Common myeloid progenitor, CD34-positive (primary cell): ENCODE data around the gene CYSLTR2.

Experiments used
- CTCF ChIA-PET: fragments of 350-600 bp; sonication (Branson Sonifier 250); formaldehyde crosslinking; loops from one replicate; lab custom pipeline; 2021; ENCODE audit warnings: antibody characterized with exemption; lab: Charles Lee
- POLR2A ChIA-PET: fragments of 350-600 bp; sonication (Branson Sonifier 250); formaldehyde crosslinking; loops from one replicate; lab custom pipeline; 2021; ENCODE audit warnings: antibody characterized with exemption; lab: Charles Lee
- DNase-seq, 3 donors: peaks; one replicate each; pipeline versions ENCODE4 v3.0.0 to v3.0.0-alpha.2; 2013
- H3K27ac ChIP-seq, 2 experiments: 1 replicate in 1 of 2; 2 replicates in 1 of 2; pipeline ENCODE4 v1.7.0; 2013; ENCODE audit warnings: inconsistent platforms in 2 of 2, low read length in 2 of 2, mild to moderate bottlenecking in 2 of 2, low read depth in 1 of 2, moderate library complexity in 1 of 2; ENCODE audit not compliant: severe bottlenecking in 2 of 2, insufficient read depth in 1 of 2, poor library complexity in 1 of 2
- H3K27me3 ChIP-seq, 5 experiments: replicated peaks in 2 of 5; 1 replicate in 3 of 5; 2 replicates in 2 of 5; pipeline versions ENCODE4 v1.6.1 to v1.7.0; 2013; ENCODE audit warnings: low read length in 4 of 5, mild to moderate bottlenecking in 2 of 5, moderate library complexity in 2 of 5, inconsistent platforms in 1 of 5; ENCODE audit not compliant: insufficient read depth in 5 of 5, control insufficient read depth in 4 of 5
- H3K36me3 ChIP-seq, 4 experiments: 1 replicate in 2 of 4; 2 replicates in 2 of 4; pipeline versions ENCODE4 v1.6.1 to v1.7.0; 2013; ENCODE audit warnings: low read length in 3 of 4, control low read depth in 1 of 4, mild to moderate bottlenecking in 1 of 4; ENCODE audit not compliant: control insufficient read depth in 4 of 4, insufficient read depth in 4 of 4
- H3K4me1 ChIP-seq, 4 experiments: 1 replicate in 3 of 4; 2 replicates in 1 of 4; pipeline versions ENCODE4 v1.6.1 to v1.7.1; 2013; ENCODE audit warnings: low read length in 3 of 4, mild to moderate bottlenecking in 3 of 4, control low read depth in 1 of 4, inconsistent platforms in 1 of 4, moderate library complexity in 1 of 4; ENCODE audit not compliant: control insufficient read depth in 4 of 4, insufficient read depth in 4 of 4; ENCODE audit errors: control extremely low read depth in 1 of 4
- H3K4me3 ChIP-seq, 7 experiments: 1 replicate in 4 of 7; 2 replicates in 3 of 7; pipeline versions ENCODE4 v1.5.1 to v1.7.0; 2013; ENCODE audit warnings: mild to moderate bottlenecking in 7 of 7, low read length in 6 of 7, moderate library complexity in 6 of 7, inconsistent platforms in 2 of 7, low read depth in 2 of 7, control low read depth in 1 of 7; ENCODE audit not compliant: insufficient read depth in 4 of 7, control insufficient read depth in 1 of 7; ENCODE audit errors: extremely low read depth in 1 of 7
- H3K9me3 ChIP-seq, 5 experiments: 1 replicate in 4 of 5; 2 replicates in 1 of 5; pipeline versions ENCODE4 v1.6.1 to v1.7.1; 2013; ENCODE audit warnings: low read length in 4 of 5, mild to moderate bottlenecking in 2 of 5, inconsistent platforms in 1 of 5, low read depth in 1 of 5, moderate library complexity in 1 of 5; ENCODE audit not compliant: control insufficient read depth in 4 of 5, insufficient read depth in 2 of 5; ENCODE audit errors: control extremely low read depth in 1 of 5
- WGBS: methylation state at CpG from one replicate; pipeline ENCODE4 v1.1.5; 2013; ENCODE audit not compliant: insufficient coverage; 5-methylcytosine and 5-hydroxymethylcytosine counted together

CYSLTR2 gene

GRCh38 chr13:48641404-48641803 lies 12.3 kb upstream of the CYSLTR2 start:
- no peaks in the 10 kb centered on the region for H3K4me1 ChIP-seq
- H3K36me3 ChIP-seq = no peaks in the 10 kb centered on the region
- H3K27ac ChIP-seq = no peak overlapping the region
- ChIA-PET CTCF (interaction anchor here (1.5 to 1.8 kb wide), 2 partner anchors 10 to 97 kb away, joined by 3 to 8 read pairs; no protein-coding TSS in a partner anchor), POLR2A (interaction anchor here (0.7 to 1.0 kb wide), 2 partner anchors 15 to 267 kb away, joined by 3 read pairs; no protein-coding TSS in a partner anchor)
- H3K4me3 ChIP-seq = no peak overlapping the region
- WGBS = 83% methylated on average over 1 of the region's 2 CpGs
- H3K9me3 ChIP-seq = peaks cover 0 to 17% (median 7%) of the 10 kb centered on the region in 5 experiments
- no peaks in the 10 kb centered on the region for H3K27me3 ChIP-seq
- DNase-seq = peak in 2 of 3 donors; percentile 49 to 60

GRCh38 chr13:48642061-48642460 lies 11.7 kb upstream of the CYSLTR2 start:
- POLR2A ChIA-PET = interaction anchor here (0.5 to 1.0 kb wide), 2 partner anchors 14 to 462 kb away, joined by 3 read pairs; no protein-coding TSS in a partner anchor
- Histone ChIP-seq H3K27ac (no peak overlapping the region), H3K4me3 (no peak overlapping the region), H3K9me3 (peaks cover 0 to 12% (median 6%) of the 10 kb centered on the region in 5 experiments), H3K36me3 (no peaks in the 10 kb centered on the region), H3K27me3 (no peaks in the 10 kb centered on the region), H3K4me1 (no peaks in the 10 kb centered on the region)
- CTCF ChIA-PET = no interaction called here
- WGBS = 100% methylated on average over 1 of the region's 6 CpGs
- no peak for DNase-seq

- Histone ChIP-seq H3K27me3 (no peaks in the 10 kb centered on the region), H3K4me1 (peaks cover 0 to 2% (median under 1%) of the 10 kb centered on the region in 4 experiments), H3K9me3 (peaks cover 0 to 4% (median under 1%) of the 10 kb centered on the region in 5 experiments), H3K36me3 (no peaks in the 10 kb centered on the region), H3K4me3 (no peak overlapping the region), H3K27ac (no peak overlapping the region)
- DNase-seq = no peak
- no CpG with 5 or more reads among the region's 1 CpG for WGBS
- POLR2A ChIA-PET = no interaction called here
- CTCF ChIA-PET = no interaction called here
Observed at GRCh38 chr13:48643159-48643558, 10.6 kb upstream of the CYSLTR2 start.

- Histone ChIP-seq H3K27ac (no peak overlapping the region), H3K4me3 (no peak overlapping the region), H3K9me3 (peaks cover 0 to 1% (median 0%) of the 10 kb centered on the region in 5 experiments), H3K36me3 (no peaks in the 10 kb centered on the region), H3K4me1 (peaks cover 0 to 8% (median 4%) of the 10 kb centered on the region in 4 experiments), H3K27me3 (no peaks in the 10 kb centered on the region)
- POLR2A ChIA-PET = no interaction called here
- WGBS = 100% methylated on average over 3 of the region's 5 CpGs
- DNase-seq = no peak
- CTCF ChIA-PET = interaction anchor here (1.1 kb wide), 1 partner anchor 17 kb away, joined by 3 read pairs; no protein-coding TSS in a partner anchor
Observed at GRCh38 chr13:48644141-48644540, 9.6 kb upstream of the CYSLTR2 start.

GRCh38 chr13:48644951-48645350 lies 8.8 kb upstream of the CYSLTR2 start:
- Histone ChIP-seq H3K4me1 (peaks cover 0 to 8% (median 4%) of the 10 kb centered on the region in 4 experiments), H3K4me3 (no peak overlapping the region), H3K27me3 (no peaks in the 10 kb centered on the region), H3K27ac (no peak overlapping the region), H3K36me3 (no peaks in the 10 kb centered on the region), H3K9me3 (peaks cover 0 to 1% (median 0%) of the 10 kb centered on the region in 5 experiments)
- CTCF ChIA-PET = interaction anchor here (0.9 to 1.1 kb wide), 2 partner anchors 16 to 18 kb away, joined by 3 to 4 read pairs; no protein-coding TSS in a partner anchor
- DNase-seq = no peak
- POLR2A ChIA-PET = no interaction called here

GRCh38 chr13:48645845-48646244 lies 7.9 kb upstream of the CYSLTR2 start:
- ChIA-PET CTCF (interaction anchor here (1.4 kb wide), 1 partner anchor 50 kb away, joined by 5 read pairs; no protein-coding TSS in a partner anchor), POLR2A (no interaction called here)
- Histone ChIP-seq H3K27ac (no peak overlapping the region), H3K4me3 (no peak overlapping the region), H3K27me3 (no peaks in the 10 kb centered on the region), H3K9me3 (peaks cover 0 to 1% (median 0%) of the 10 kb centered on the region in 5 experiments), H3K4me1 (peaks cover 0 to 8% (median 4%) of the 10 kb centered on the region in 4 experiments), H3K36me3 (no peaks in the 10 kb centered on the region)
- no CpG with 5 or more reads among the region's 3 CpGs for WGBS
- DNase-seq = peak in 1 of 3 donors; percentile 48

GRCh38 chr13:48646791-48647190 lies 6.9 kb upstream of the CYSLTR2 start:
- Histone ChIP-seq H3K9me3 (peaks cover 0 to 1% (median 0%) of the 10 kb centered on the region in 5 experiments), H3K4me3 (no peak overlapping the region), H3K27ac (no peak overlapping the region), H3K27me3 (no peaks in the 10 kb centered on the region), H3K36me3 (no peaks in the 10 kb centered on the region), H3K4me1 (peaks cover 0 to 8% (median 4%) of the 10 kb centered on the region in 4 experiments)
- CTCF ChIA-PET = interaction anchor here (0.9 to 1.4 kb wide), 4 partner anchors 36 to 76 kb away, joined by 3 to 5 read pairs (median 3); no protein-coding TSS in a partner anchor
- POLR2A ChIA-PET = no interaction called here
- WGBS = 97% methylated on average over 3 of the region's 3 CpGs
- DNase-seq = no peak
